ACHN (cell line): ENCODE measurements around the gene ATP2C2.

ENCODE experiments used
- DNase-seq: peaks from one replicate; pipeline ENCODE4 v3.0.0-alpha.2; 2015
- in situ Hi-C: cut with HindIII; loops from 2 replicates; pipeline ENCODE4 v1.10.0; 2017; ENCODE audit warnings: low sequenced_read_pairs, low pct_ligation_motif_present, low pct_unique_long_range_greater_than_20kb

ATP2C2 gene, protein sequence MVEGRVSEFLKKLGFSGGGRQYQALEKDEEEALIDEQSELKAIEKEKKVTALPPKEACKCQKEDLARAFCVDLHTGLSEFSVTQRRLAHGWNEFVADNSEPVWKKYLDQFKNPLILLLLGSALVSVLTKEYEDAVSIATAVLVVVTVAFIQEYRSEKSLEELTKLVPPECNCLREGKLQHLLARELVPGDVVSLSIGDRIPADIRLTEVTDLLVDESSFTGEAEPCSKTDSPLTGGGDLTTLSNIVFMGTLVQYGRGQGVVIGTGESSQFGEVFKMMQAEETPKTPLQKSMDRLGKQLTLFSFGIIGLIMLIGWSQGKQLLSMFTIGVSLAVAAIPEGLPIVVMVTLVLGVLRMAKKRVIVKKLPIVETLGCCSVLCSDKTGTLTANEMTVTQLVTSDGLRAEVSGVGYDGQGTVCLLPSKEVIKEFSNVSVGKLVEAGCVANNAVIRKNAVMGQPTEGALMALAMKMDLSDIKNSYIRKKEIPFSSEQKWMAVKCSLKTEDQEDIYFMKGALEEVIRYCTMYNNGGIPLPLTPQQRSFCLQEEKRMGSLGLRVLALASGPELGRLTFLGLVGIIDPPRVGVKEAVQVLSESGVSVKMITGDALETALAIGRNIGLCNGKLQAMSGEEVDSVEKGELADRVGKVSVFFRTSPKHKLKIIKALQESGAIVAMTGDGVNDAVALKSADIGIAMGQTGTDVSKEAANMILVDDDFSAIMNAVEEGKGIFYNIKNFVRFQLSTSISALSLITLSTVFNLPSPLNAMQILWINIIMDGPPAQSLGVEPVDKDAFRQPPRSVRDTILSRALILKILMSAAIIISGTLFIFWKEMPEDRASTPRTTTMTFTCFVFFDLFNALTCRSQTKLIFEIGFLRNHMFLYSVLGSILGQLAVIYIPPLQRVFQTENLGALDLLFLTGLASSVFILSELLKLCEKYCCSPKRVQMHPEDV

GRCh38 chr16:84368308-84368996 lies at the start of gene ATP2C2:
Gene ATP2C2, plus strand, starts transcription at chr16:84368538. Its CDS starts 78 bp downstream, at chr16:84368616.
- in situ Hi-C loops, result no loop called here
- DNase-seq, result no peak

DNA sequence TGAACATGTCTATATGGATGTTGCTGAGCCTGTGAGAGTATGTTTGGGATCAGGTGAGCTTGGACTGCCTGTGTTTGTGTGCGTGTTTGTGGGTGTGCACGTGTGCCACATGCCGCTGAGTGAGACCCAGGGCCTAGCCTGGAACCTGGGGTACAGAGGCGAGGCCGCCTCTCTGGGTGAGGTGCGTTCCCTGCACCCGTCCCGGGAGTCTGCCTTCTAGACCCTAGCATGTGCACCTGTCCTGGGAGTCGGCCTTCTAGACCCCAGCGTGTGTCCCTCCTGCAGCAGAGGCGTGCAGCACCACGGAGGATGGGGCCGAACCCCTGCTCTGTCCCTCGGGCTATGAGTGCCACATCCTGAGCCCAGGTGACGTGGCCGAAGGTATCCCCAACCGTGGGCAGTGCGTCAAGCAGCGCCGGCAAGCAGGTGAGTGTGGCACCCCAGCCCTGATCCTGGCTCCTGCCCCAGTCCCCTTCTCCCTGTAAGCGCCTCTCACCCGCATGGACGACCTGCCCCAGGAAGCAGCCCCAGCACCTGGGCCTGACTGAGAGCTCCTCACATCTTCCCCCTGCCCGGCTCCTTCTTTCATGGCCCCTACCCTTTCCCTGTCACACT lies 49.1 kb upstream of the ATP2C2 start:
- DNase-seq, result no peak
- in situ Hi-C loops, result no loop called here

- in situ Hi-C loops, result no loop called here
Measured at GRCh38 chr16:84320511-84320910, 47.8 kb upstream of the ATP2C2 start.

GRCh38 chr16:84321932-84322331 lies 46.4 kb upstream of the ATP2C2 start:
- in situ Hi-C loops, result no loop called here
- no peak for DNase-seq

More at GRCh38 chr16:84320511-84320910, 47.8 kb upstream of the ATP2C2 start:
- no peak for DNase-seq

- DNase-seq, result no peak
- in situ Hi-C loops, result no loop called here
Measured at GRCh38 chr16:84322749-84323148, 45.6 kb upstream of the ATP2C2 start.

DNA sequence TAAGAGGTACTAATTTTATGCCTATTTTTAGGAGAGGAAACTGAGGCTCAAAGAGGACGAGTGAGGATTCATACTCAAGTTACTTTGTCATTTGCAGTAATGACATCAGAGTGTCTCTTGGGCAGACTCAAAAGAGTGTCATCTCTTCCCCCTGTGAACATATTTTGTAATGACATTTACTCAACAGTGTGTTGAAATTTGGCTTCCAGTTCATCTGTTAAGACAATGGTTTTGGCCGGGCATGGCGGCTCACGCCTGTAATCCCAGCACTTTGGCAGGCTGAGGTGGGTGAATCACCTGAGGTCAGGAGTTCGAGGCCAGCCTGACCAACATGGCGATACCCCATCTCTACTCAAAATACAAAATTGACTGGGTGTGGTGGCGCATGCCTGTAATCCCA lies 44.7 kb upstream of the ATP2C2 start:
- no peak for DNase-seq
- in situ Hi-C loops, result no loop called here

DNA sequence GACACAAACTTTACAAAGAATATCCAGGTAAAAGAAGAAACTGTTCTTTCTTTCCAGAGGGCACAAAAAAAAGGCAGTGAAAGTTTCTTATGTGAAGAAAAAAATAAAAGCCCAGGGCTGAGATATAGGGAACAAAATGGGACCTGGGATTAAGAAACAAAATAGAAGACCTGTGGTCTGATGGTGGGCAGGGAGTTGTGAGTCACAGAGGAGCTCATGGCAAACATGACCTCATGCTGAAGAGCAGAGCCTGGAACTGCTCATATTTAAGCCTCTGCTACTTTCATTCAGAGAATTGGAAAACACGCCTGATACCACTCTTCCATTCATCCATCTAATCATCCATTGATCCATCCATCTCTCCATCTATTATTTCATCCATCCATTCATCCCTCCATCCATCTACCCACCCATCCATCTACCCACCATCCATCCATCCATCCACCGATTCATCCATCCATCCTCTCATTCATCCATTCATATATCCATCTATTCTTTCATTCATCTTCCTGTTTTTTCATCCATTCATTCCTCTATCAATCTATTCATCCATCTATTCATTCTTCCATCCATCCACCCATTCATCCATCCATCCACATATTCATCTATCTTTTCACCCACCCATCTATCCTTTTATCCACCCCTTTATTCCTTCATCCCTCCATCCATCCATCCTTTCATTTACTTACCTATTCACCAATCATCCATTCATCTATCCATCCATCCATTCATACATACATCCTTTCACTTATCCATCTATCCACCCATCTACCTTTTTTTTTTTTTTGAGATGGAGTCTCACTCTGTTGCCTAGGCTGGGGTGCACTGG lies 43.7 kb upstream of the ATP2C2 start:
- in situ Hi-C loops, result no loop called here
- no peak for DNase-seq

DNA sequence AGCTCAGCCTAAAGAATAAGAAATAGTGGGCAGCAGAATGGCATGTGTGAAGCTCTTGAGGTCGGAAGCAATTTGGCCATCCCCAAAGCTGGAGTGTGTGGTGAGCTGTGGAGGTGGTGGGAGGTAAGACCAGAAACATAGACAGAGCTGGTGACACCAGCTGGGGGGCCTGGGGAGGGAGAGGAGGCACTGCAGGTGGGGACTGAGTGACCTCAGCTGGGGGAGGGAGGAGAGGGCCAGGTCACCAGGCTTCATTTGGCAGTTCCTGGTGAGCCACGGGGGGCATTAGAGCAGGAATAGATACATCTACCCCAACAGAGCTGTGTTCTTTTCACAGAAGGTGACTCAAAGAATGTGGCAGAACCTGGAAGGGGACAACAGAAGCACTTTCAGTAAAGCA lies 41.8 kb upstream of the ATP2C2 start:
- DNase-seq, result no peak
- in situ Hi-C loops, result no loop called here

GRCh38 chr16:84327926-84328505 lies 40.3 kb upstream of the ATP2C2 start:
- DNase-seq, result no peak
- in situ Hi-C loops, result no loop called here

DNA sequence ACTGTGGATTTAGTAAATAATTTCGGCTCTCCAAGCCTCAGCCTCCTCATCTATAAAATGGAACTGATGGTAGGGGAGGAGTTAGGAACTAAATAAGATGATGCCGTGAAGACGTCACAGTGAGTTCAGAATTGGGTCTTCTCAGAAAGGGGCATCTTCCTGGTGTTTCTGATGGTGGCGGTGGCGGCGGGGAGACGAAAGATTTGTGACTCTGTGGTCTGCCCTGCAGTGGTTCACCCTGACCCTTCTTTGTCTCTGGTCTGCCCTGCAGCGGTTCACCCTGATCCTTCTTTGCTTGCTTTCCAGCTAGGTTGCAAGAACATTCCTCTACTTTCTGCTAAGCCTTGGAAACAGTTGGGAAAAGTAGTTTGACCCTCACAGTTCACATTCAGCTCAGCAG lies 39.3 kb upstream of the ATP2C2 start:
- DNase-seq, result no peak
- in situ Hi-C loops, result no loop called here

- in situ Hi-C loops, result no loop called here
- no peak for DNase-seq
Measured at GRCh38 chr16:84329843-84330684, 38.3 kb upstream of the ATP2C2 start.

DNA sequence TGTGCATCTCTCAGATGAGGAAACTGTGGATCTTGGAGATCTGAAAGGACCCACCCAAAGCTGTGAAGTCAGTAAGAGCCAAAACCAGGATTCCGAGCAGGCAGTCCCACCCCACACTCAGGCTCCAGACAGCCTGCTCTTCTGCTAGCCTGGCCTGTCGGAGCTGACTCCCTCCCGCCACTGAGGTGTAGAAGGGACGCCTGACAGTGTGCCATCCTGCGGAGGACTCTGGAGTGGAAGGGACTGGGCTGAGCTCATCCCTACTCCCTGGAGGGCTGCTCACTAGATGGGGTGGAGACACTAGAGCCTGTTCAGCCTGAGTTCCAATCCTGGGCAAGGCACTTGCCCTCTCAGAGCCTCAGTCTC lies 37.7 kb upstream of the ATP2C2 start:
- DNase-seq, result no peak
- in situ Hi-C loops, result no loop called here

GRCh38 chr16:84331998-84332780 lies 36.1 kb upstream of the ATP2C2 start:
- in situ Hi-C loops, result no loop called here
- DNase-seq, result no peak

- in situ Hi-C loops, result no loop called here
- DNase-seq, result no peak
Measured at GRCh38 chr16:84332975-84333684, 35.2 kb upstream of the ATP2C2 start.

DNA sequence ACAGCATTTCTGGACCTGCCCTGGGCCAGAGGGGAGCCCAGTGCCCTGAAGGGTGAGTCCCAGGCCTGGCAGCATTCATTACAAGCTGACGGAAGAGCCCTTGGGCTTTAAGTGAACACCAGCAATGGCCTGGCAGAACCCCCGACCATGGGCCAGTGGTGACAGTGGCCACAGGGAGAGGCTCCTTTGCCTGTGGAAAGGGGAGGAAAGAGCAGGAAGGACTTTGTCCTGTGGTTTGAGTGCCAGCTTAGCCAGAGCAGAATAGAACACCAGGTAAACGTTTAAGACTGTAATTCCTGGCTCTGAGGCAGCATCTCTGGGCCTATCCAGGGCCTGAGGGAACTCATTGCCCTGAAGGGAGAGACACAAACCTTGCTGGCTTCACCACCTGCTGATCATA lies 34.3 kb upstream of the ATP2C2 start:
- in situ Hi-C loops, result no loop called here
- DNase-seq, result no peak
